HEK293 (cell line): ENCODE results near the gene TPST2.

Experiments
- CTCF ChIA-PET: fragments of 350-600 bp; formaldehyde crosslinking; extraction: SDS; loops from one replicate; lab custom pipeline; 2021; ENCODE audit warnings: antibody characterized with exemption; lab: Yijun Ruan, JAX
- POLR2A ChIA-PET: fragments of 300-600 bp; formaldehyde crosslinking; extraction: SDS; loops from one replicate; lab custom pipeline; 2020; ENCODE audit warnings: antibody characterized with exemption, inconsistent platforms; lab: Yijun Ruan, JAX
- H3K27ac ChIP-seq: fragments of 200-500 bp; sonication (Bioruptor generic); 2 replicates; pipeline ENCODE4 v1.5.1; 2014; ENCODE audit warnings: low read depth, low read length, control low read depth, inconsistent platforms; ENCODE audit errors: extremely low read depth
- H3K36me3 ChIP-seq, 2 experiments: fragments of 200-500 bp in 1 of 2; sonication (Bioruptor generic) in 1 of 2; 1 replicate in 1 of 2; 2 replicates in 1 of 2; pipeline ENCODE4 v1.5.1; 2014 to 2017; ENCODE audit warnings: inconsistent platforms in 2 of 2, low read length in 2 of 2; ENCODE audit not compliant: control insufficient read depth in 2 of 2, insufficient read depth in 1 of 2
- H3K4me1 ChIP-seq: fragments of 200-500 bp; sonication (Bioruptor generic); 2 replicates; pipeline ENCODE4 v1.5.1; 2014; ENCODE audit warnings: mild to moderate bottlenecking, low read length, inconsistent platforms; ENCODE audit not compliant: control insufficient read depth, insufficient read depth
- H3K4me3 ChIP-seq: 2 replicates; pipeline ENCODE4 v1.5.1; 2011; ENCODE audit warnings: low read depth, mild to moderate bottlenecking, control low read depth, low read length, moderate library complexity
- H3K9me3 ChIP-seq: fragments of 200-500 bp; sonication (Bioruptor generic); 2 replicates; pipeline ENCODE4 v1.5.1; 2014; ENCODE audit warnings: low read depth, low read length, inconsistent platforms; ENCODE audit not compliant: control insufficient read depth, insufficient read depth
- EGR2 ChIP-seq: fragments of 450-650 bp; formaldehyde crosslinking; IDR thresholded peaks from 2 replicates; pipeline ENCODE4 v1.5.1; 2016; ENCODE audit warnings: low read depth, missing biosample characterization, missing genetic modification characterization
- GLI4 ChIP-seq: fragments of 450-650 bp; formaldehyde crosslinking; IDR thresholded peaks from 2 replicates; pipeline ENCODE4 v1.5.1; 2016; ENCODE audit warnings: missing biosample characterization, missing genetic modification characterization
- SP2 ChIP-seq: fragments of 450-650 bp; formaldehyde crosslinking; IDR thresholded peaks from 2 replicates; pipeline ENCODE4 v1.5.1; 2016; ENCODE audit warnings: missing biosample characterization, missing genetic modification characterization
- SP7 ChIP-seq: fragments of 450-650 bp; formaldehyde crosslinking; IDR thresholded peaks from 2 replicates; pipeline ENCODE4 v1.5.1; 2016; ENCODE audit warnings: missing biosample characterization, missing genetic modification characterization
- ZBTB1 ChIP-seq: fragments of 450-650 bp; formaldehyde crosslinking; IDR thresholded peaks from 2 replicates; pipeline ENCODE4 v1.5.1; 2016; ENCODE audit warnings: missing biosample characterization, missing genetic modification characterization
- ZBTB48 ChIP-seq: fragments of 450-650 bp; formaldehyde crosslinking; IDR thresholded peaks from 2 replicates; pipeline ENCODE4 v1.5.1; 2016; ENCODE audit warnings: missing biosample characterization, missing genetic modification characterization
- ZFHX2 ChIP-seq: fragments of 450-650 bp; formaldehyde crosslinking; conservative IDR thresholded peaks from 2 replicates; pipeline ENCODE4 v1.5.1; 2016; ENCODE audit warnings: missing biosample characterization, missing genetic modification characterization
- ZFP37 ChIP-seq: fragments of 450-650 bp; formaldehyde crosslinking; IDR thresholded peaks from 2 replicates; pipeline ENCODE4 v1.5.1; 2016; ENCODE audit warnings: missing biosample characterization, missing genetic modification characterization
- ZNF155 ChIP-seq: fragments of 450-650 bp; formaldehyde crosslinking; IDR thresholded peaks from 2 replicates; pipeline ENCODE4 v1.5.1; 2016; ENCODE audit warnings: missing biosample characterization, missing genetic modification characterization
- ZNF157 ChIP-seq: fragments of 450-650 bp; formaldehyde crosslinking; IDR thresholded peaks from 2 replicates; pipeline ENCODE4 v1.5.1; 2016; ENCODE audit warnings: missing biosample characterization, missing genetic modification characterization
- ZNF174 ChIP-seq: fragments of 450-650 bp; formaldehyde crosslinking; IDR thresholded peaks from 2 replicates; pipeline ENCODE4 v1.5.0; 2017; ENCODE audit warnings: missing biosample characterization, mild to moderate bottlenecking, missing genetic modification characterization
- ZNF211 ChIP-seq: fragments of 450-650 bp; formaldehyde crosslinking; IDR thresholded peaks from 2 replicates; pipeline ENCODE4 v1.5.1; 2016; ENCODE audit warnings: low read depth, missing biosample characterization, missing genetic modification characterization
- ZNF324 ChIP-seq: fragments of 450-650 bp; formaldehyde crosslinking; IDR thresholded peaks from 2 replicates; pipeline ENCODE4 v1.5.1; 2016; ENCODE audit warnings: missing biosample characterization, missing genetic modification characterization
- ZNF350 ChIP-seq: fragments of 450-650 bp; formaldehyde crosslinking; IDR thresholded peaks from 2 replicates; pipeline ENCODE4 v1.5.0; 2017; ENCODE audit warnings: missing biosample characterization, mild to moderate bottlenecking, missing genetic modification characterization
- ZNF558 ChIP-seq: fragments of 450-650 bp; formaldehyde crosslinking; IDR thresholded peaks from 2 replicates; pipeline ENCODE4 v1.5.1; 2016; ENCODE audit warnings: missing biosample characterization, missing genetic modification characterization
- ZNF600 ChIP-seq: fragments of 450-650 bp; formaldehyde crosslinking; IDR thresholded peaks from 2 replicates; pipeline ENCODE4 v1.5.1; 2016; ENCODE audit warnings: missing biosample characterization, missing genetic modification characterization
- ZNF610 ChIP-seq: fragments of 450-650 bp; formaldehyde crosslinking; IDR thresholded peaks from 2 replicates; pipeline ENCODE4 v1.5.1; 2016; ENCODE audit warnings: missing biosample characterization, missing genetic modification characterization, borderline replicate concordance
- ZNF660 ChIP-seq: fragments of 450-650 bp; IDR thresholded peaks from 2 replicates; pipeline ENCODE4 v1.5.1; 2018; ENCODE audit warnings: missing biosample characterization, mild to moderate bottlenecking, missing genetic modification characterization
- ZNF777 ChIP-seq: fragments of 450-650 bp; formaldehyde crosslinking; IDR thresholded peaks from 2 replicates; pipeline ENCODE4 v1.5.1; 2017; ENCODE audit warnings: missing biosample characterization, missing genetic modification characterization, borderline replicate concordance
- TF ChIP-seq, protein P1 (sequence below): fragments of 450-650 bp; formaldehyde crosslinking; IDR thresholded peaks from 2 replicates; pipeline ENCODE4 v1.5.1; 2016; ENCODE audit warnings: missing biosample characterization, missing genetic modification characterization, borderline replicate concordance
- TF ChIP-seq, protein P2 (sequence below): fragments of 450-650 bp; formaldehyde crosslinking; IDR thresholded peaks from 2 replicates; pipeline ENCODE4 v1.5.1; 2016; ENCODE audit warnings: missing biosample characterization, missing genetic modification characterization
- TF ChIP-seq, protein P3 (sequence below): fragments of 450-650 bp; formaldehyde crosslinking; IDR thresholded peaks from 2 replicates; pipeline ENCODE4 v1.5.1; 2016; ENCODE audit warnings: missing biosample characterization, missing genetic modification characterization
- TF ChIP-seq, protein P4 (sequence below): fragments of 450-650 bp; formaldehyde crosslinking; IDR thresholded peaks from 2 replicates; pipeline ENCODE4 v1.5.1; 2016; ENCODE audit warnings: missing biosample characterization, missing genetic modification characterization

The TPST2 gene

DNA sequence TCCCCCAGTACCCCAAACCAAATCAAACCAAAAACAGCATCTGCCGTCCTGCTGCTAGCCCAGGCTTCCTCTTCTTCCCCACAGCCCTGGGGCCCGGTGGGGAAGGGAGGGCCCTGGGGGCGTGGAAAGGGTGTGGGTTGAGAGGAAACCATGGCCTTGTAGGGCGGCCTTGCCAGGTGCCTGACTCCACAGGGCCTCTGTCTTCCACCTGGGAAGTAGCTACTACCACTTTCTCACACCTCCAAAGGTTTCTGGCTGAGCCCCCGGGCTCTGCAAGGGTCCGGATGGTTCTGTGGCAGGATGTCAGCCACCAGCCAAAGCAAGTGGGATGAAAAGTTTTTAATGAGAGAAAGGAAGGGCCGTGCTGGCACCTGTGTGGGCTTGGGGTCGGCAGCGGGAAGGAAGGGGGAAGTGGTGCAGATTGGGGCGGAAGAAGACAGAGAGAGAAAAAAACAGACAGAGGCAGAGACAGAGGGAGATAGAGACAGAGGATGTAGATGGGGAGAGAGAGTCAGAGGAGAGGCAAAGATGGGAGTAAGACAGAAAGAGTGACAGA is 10.5 kb downstream of the TPST2 start:
- POLR2A ChIA-PET: no interaction called here

DNA sequence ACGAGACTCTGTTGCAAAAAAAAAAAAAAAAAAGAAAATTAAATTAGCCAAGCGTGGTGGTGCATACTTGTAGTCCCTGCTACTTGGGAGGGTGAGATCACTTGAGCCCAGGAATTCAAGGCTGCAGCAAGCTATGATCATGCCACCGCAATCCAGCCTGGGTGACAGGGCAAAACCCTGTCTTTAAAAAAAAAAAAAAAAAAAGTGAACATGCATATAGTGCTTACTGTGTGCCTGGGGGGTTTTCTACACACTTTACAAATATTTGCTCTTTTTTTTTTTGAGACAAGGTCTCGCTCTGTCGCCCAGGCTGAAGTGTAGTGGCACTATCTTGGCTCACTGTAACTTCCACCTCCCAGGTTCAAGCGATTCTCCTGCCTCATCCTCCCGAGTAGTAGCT is 12.9 kb downstream of the TPST2 start:
- Histone ChIP-seq H3K9me3 (no peaks in the 10 kb centered on the region), H3K36me3 (no peaks in the 10 kb centered on the region), H3K4me1 (no peaks in the 10 kb centered on the region), H3K27ac (no peak overlapping the region), H3K4me3 (no peak overlapping the region)
- ChIA-PET CTCF (interaction anchor here (0.6 kb wide), 1 partner anchor 401 kb away, joined by 3 read pairs; no protein-coding TSS in a partner anchor), POLR2A (interaction anchor here (0.7 kb wide), 1 partner anchor 12 kb away, joined by 5 read pairs; no protein-coding TSS in a partner anchor)
- no peak for TF ChIP-seq ZNF558 (tag by site-specific recombination)
- TF ChIP-seq ZFP37 (tag by site-specific recombination): no peak

More for the DNA sequence above, 10.5 kb downstream of the TPST2 start:
- peaks cover 0 to 4% of the 10 kb centered on the region in 2 experiments; a peak in 1 of 3 replicates for H3K36me3 ChIP-seq
- CTCF ChIA-PET: interaction anchor here (0.7 kb wide), 1 partner anchor 18 kb away, joined by 5 read pairs; no protein-coding TSS in a partner anchor
- TF ChIP-seq GLI4 (tag by site-specific recombination): no peak
- no peak for TF ChIP-seq ZNF660 (tag by site-specific recombination)
- 0 out of 2 replicates have a peak, but pooled peaks have one; percentile 34 for TF ChIP-seq ZFHX2 (tag by site-specific recombination)
- TF ChIP-seq ZNF211: no peak
- TF ChIP-seq EGR2 (tag by site-specific recombination): peak; percentile 67
- TF ChIP-seq SP7 (tag by site-specific recombination): no peak
- H3K4me3 ChIP-seq: no peak overlapping the region
- H3K9me3 ChIP-seq: no peaks in the 10 kb centered on the region
- H3K4me1 ChIP-seq: no peaks in the 10 kb centered on the region
- no peak overlapping the region for H3K27ac ChIP-seq

DNA sequence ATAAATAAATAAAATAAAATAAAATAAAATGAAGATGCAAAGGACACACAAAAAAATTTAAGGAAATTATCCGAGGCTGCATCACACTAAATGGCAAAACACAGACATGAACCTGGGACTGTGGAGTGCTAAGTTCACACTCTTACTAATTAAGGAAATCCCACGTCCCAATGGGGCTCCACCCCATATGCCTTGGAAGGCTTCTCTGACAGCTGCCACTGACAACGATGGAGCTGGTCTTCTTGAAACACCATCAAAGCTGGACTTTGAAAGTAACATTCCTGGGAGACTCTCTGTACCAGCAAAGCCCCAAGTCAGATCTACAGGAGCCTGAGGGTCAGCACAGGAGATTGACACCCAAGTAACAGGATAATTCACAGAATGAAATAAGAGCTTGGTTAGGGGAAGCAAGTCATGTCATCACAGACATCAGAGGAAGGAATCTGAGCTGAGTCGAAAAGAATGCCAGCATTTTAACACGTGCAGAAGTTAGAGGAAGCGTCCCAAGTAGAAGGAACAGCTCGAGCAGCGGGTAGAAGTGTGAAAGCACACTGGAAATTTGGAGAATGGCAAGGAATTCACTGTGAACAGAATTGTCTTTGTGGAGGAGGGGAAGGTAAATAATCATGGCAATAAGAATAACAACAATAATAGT is 13.8 kb downstream of the TPST2 start:
- H3K27ac ChIP-seq: no peak overlapping the region
- CTCF ChIA-PET: interaction anchor here (0.6 kb wide), 1 partner anchor 644 kb away, joined by 3 read pairs; no protein-coding TSS in a partner anchor
- POLR2A ChIA-PET: interaction anchor here (0.7 kb wide), 1 partner anchor 11 kb away, joined by 5 read pairs; no protein-coding TSS in a partner anchor

More for the DNA sequence above, 13.8 kb downstream of the TPST2 start:
- Histone ChIP-seq H3K4me3 (no peak overlapping the region), H3K4me1 (no peaks in the 10 kb centered on the region), H3K36me3 (no peaks in the 10 kb centered on the region), H3K9me3 (no peaks in the 10 kb centered on the region)
- TF ChIP-seq ZNF777 (tag by site-specific recombination) (no peak), ZNF174 (tag by site-specific recombination) (no peak), ZNF155 (tag by site-specific recombination) (no peak), ZNF350 (tag by site-specific recombination) (no peak), ZBTB1 (no peak), ZNF610 (tag by site-specific recombination) (no peak), ZNF157 (no peak), SP2 (tag by site-specific recombination) (no peak), ZNF324 (tag by site-specific recombination) (no peak), ZBTB48 (no peak), ZNF600 (tag by site-specific recombination) (no peak)
- TF ChIP-seq, protein P1, sequence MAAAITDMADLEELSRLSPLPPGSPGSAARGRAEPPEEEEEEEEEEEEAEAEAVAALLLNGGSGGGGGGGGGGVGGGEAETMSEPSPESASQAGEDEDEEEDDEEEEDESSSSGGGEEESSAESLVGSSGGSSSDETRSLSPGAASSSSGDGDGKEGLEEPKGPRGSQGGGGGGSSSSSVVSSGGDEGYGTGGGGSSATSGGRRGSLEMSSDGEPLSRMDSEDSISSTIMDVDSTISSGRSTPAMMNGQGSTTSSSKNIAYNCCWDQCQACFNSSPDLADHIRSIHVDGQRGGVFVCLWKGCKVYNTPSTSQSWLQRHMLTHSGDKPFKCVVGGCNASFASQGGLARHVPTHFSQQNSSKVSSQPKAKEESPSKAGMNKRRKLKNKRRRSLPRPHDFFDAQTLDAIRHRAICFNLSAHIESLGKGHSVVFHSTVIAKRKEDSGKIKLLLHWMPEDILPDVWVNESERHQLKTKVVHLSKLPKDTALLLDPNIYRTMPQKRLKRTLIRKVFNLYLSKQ (tag by site-specific recombination): no peak
- TF ChIP-seq, protein P2, sequence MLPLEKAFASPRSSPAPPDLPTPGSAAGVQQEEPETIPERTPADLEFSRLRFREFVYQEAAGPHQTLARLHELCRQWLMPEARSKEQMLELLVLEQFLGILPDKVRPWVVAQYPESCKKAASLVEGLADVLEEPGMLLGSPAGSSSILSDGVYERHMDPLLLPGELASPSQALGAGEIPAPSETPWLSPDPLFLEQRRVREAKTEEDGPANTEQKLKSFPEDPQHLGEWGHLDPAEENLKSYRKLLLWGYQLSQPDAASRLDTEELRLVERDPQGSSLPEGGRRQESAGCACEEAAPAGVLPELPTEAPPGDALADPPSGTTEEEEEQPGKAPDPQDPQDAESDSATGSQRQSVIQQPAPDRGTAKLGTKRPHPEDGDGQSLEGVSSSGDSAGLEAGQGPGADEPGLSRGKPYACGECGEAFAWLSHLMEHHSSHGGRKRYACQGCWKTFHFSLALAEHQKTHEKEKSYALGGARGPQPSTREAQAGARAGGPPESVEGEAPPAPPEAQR: no peak
- TF ChIP-seq, protein P3, sequence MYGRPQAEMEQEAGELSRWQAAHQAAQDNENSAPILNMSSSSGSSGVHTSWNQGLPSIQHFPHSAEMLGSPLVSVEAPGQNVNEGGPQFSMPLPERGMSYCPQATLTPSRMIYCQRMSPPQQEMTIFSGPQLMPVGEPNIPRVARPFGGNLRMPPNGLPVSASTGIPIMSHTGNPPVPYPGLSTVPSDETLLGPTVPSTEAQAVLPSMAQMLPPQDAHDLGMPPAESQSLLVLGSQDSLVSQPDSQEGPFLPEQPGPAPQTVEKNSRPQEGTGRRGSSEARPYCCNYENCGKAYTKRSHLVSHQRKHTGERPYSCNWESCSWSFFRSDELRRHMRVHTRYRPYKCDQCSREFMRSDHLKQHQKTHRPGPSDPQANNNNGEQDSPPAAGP (tag by site-specific recombination): no peak
- TF ChIP-seq, protein P4, sequence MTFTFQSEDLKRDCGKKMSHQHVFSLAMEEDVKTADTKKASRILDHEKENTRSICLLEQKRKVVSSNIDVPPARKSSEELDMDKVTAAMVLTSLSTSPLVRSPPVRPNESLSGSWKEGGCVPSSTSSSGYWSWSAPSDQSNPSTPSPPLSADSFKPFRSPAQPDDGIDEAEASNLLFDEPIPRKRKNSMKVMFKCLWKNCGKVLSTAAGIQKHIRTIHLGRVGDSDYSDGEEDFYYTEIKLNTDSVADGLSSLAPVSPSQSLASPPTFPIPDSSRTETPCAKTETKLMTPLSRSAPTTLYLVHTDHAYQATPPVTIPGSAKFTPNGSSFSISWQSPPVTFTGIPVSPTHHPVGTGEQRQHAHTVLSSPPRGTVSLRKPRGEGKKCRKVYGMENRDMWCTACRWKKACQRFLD (tag by site-specific recombination): no peak
